HG03439 (cell line): ENCODE measurements around the gene ZNF639.
A peak's percentile ranks its signal among the peaks of the same experiment; 100 is the strongest.
"Not testable (repeated sequence)": the region's sequence is repeated elsewhere in the genome, so short reads cannot be mapped to it uniquely, and the experiment has no call there.

Experiments used
- ATAC-seq: cut with Tn5 transposase; IDR thresholded peaks from one replicate; pipeline ENCODE4 v1.9.1; 2021; ENCODE audit warnings: mild to moderate bottlenecking, moderate library complexity; ENCODE audit not compliant: unreplicated experiment

ZNF639 gene, protein sequence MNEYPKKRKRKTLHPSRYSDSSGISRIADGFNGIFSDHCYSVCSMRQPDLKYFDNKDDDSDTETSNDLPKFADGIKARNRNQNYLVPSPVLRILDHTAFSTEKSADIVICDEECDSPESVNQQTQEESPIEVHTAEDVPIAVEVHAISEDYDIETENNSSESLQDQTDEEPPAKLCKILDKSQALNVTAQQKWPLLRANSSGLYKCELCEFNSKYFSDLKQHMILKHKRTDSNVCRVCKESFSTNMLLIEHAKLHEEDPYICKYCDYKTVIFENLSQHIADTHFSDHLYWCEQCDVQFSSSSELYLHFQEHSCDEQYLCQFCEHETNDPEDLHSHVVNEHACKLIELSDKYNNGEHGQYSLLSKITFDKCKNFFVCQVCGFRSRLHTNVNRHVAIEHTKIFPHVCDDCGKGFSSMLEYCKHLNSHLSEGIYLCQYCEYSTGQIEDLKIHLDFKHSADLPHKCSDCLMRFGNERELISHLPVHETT

DNA sequence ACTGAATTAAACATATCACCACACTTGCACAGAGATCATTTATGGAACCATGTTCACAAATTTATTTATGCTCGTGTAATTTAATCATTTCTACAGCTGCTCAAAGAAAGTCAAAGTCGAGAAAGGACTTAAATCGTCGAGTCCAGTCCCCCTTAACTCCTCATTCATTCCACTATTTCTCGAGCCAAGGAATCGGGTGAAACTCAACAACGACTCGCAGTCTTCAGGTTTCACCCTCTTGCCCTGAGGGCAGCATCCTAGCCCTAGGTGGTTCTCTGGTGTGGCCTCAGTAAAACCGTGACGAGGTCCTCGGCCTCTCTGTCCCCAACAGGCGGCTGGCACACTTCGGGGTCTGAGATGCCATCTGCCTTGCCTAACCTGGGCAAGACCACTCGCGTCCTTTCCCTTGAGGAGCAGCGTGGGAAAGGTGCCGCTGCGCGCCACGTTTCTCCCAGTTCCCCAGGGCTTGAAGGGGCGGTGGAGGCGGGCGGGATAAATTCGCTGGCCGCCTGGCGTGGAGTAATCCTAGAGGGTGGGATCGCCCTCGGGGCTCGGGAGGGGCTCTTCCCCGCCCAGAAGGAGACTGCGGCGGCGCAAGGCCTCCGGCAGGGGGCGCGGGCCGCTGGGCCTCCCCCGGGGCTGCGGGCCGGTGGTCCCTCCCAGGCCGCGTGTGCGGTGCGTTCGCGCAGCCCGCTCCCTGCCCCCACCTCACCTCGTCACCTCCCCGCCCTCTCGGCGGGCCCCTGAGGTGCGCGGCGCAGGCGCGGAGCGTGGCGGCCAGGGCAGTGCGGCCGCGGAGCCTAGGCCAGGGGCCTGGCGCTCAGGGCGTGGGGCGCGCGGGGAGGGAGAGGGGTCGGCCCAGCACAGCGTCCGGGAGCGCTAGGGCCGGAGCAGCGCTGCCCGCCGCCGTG, at the start of gene ZNF639:
Gene ZNF639, plus strand, starts transcription at position 746 of the 911 bp plus-strand sequence. CDS start 5,263 bp downstream, outside the sequence.
- ATAC-seq: peak; percentile 79

- not testable (repeated sequence) for ATAC-seq
Observed at GRCh38 chr3:179274434-179274833, 48.4 kb upstream of the ZNF639 start.

DNA sequence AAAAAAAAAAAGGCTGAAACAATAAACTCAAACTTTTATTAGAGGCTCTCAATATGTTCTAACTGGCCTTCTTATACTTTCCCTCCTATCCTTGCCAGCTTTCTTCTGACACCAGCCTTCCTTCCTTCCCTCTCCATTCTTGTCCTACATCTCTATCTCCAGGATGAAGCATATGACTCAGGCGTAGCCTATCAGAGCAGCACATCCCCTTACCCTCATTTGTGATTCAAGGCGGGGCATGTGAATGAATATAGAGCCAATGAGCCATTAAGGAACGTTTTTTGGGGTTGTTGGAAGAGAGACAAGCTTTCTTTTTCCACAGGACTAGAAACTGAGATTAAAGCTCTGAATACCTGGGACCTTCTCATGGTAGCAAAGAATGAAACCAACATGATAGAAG, 46.8 kb upstream of the ZNF639 start:
- no peak for ATAC-seq

DNA sequence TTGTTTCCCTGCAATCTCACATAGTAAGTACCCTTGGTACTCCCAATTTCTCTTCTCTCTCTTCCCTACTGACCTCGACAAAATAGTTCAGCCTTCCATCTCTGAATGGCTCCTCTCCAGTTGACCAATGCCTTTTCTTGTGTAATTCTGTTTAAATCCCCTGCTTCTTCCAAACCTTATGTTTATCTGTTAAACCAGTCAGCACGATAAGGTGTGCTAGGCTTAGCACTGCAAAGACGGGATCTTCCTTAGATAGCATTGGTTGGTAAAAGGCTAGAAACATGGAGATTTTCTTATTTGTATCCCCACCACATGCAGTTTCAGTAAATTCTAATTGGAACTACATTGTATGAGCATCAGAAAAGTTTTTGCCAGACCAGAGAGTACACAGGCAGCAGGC, 46.1 kb upstream of the ZNF639 start:
- ATAC-seq: no peak

DNA sequence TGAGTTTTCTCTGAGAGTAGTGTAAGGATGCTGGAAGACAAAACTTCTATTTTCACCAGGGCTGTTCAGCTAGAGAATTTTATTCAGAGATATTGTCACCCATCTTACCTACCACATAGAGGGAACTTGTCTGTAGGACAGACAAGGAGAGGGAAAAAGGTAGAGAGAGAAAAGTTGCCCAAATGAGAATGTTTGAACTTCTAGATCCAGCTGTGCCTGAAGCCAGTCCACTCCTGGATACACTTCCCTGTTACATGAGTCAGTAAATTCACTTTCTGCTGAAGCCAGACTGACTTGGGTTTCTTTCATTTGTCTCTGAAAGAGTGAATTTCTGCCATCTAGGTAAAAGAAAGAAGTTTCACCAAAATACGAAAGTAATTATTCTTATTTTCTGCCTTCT, 44.7 kb upstream of the ZNF639 start:
- ATAC-seq: no peak

- no peak for ATAC-seq
Observed at GRCh38 chr3:179278932-179279693, 43.7 kb upstream of the ZNF639 start.

GRCh38 chr3:179279837-179280236, 43.0 kb upstream of the ZNF639 start:
- no peak for ATAC-seq

DNA sequence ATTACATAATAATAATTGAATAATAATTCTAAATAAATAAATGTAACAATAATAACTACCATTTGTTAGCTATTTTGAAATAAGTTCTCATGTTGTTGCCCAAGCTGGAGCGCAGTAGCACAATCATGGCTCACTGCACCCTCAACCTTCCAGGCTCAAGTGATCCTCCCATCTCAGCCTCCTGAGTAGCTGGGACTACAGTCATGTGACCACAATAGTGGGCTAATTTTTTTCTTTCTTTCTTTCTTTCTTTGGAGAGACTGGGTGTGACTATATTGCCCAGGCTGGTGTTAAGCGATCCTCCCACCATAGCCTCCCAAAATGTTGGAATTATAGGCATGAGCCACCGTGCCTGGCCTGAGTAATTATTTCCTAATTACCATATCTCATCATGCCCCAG, 41.0 kb upstream of the ZNF639 start:
- no peak for ATAC-seq

- ATAC-seq: no peak
Observed at GRCh38 chr3:179286331-179286730, 36.5 kb upstream of the ZNF639 start.

GRCh38 chr3:179288845-179289244, 34.0 kb upstream of the ZNF639 start:
- ATAC-seq: no peak

GRCh38 chr3:179289295-179289694, 33.5 kb upstream of the ZNF639 start:
- ATAC-seq: no peak

DNA sequence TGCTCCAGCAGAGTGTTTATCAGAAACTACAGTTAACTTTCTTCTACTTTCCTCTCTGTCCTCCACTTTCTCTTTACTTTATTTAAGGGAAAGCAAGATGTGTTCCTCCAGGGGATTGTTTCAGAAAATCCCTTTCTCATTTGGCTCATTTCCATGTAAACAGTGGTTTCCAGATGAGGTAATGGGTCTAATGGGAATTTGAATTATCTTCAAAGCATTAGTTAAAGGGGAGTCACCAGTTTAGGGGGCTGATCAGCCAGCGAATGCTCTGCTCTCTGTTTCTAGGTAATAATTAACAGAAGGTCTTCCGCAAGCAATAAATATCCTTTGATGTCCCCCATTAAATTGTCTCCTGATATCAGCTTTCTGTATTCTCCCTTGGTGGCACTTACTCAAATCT, 30.4 kb upstream of the ZNF639 start:
- ATAC-seq: no peak

- no peak for ATAC-seq
Observed at GRCh38 chr3:179297971-179298725, 24.7 kb upstream of the ZNF639 start.

DNA sequence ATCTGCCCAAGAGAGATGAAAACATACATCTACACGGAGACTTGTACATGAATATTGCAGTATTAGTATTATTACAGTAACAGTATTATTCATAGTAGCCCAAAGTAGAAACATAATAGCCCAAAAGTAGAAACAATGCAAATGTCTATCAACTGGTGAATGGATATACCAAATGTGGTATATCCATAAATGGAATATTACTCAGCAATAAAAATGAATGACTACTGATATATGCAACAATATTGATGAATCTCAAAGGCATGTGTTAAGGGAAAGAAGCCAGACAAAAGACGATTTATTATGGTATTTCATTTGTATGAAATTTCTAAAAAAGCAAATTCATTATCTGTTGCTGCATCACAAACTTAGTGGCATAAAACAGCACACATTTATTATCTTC, 23.5 kb upstream of the ZNF639 start:
- no peak for ATAC-seq

DNA sequence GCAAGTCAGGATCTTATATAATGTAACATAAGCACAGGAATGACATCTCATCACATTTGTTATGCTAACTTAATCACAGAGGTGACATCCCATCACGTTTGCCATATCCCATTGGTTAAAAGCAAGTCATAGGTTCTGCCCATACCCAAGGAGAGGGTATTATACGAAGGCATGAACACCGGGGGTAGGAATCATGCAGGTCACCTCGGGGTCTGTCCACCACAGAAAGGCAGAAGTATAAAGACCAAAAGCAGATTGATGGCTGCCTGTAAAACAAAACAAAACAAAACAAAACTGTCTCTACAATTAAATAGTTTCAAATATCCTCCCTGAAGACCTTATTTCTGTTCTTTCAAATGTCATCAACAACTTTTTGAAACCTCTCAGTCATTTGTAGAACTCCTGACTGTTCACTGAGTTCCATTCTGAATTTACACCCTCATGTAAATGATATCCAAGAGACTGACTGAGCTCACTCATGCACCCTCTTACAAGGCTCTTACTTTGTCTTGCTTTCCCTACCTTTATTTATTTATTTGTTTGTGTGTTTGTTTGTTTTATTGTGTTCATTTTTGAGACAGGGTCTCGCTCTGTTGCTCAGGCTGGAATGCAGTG, 22.7 kb upstream of the ZNF639 start:
- peak; percentile 64 for ATAC-seq

DNA sequence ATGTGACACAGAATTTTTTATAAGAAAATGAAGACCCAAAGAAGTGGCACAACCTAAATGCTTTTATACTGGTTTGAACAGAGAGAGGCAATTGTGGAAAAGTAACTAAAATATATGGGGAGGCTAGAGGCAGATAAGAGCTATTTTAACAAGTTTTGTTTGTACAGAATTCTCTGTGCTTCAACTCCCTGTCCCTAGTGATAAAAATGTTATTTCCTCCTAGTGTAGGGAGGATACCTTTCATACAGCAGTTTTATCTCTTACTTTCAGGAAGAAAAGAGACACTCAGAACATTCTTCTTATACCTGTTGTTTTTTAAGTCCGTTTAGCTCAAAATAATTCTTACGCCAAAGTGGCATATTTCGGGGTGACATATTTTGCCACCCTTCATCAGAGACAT, 21.2 kb upstream of the ZNF639 start:
- ATAC-seq: no peak

DNA sequence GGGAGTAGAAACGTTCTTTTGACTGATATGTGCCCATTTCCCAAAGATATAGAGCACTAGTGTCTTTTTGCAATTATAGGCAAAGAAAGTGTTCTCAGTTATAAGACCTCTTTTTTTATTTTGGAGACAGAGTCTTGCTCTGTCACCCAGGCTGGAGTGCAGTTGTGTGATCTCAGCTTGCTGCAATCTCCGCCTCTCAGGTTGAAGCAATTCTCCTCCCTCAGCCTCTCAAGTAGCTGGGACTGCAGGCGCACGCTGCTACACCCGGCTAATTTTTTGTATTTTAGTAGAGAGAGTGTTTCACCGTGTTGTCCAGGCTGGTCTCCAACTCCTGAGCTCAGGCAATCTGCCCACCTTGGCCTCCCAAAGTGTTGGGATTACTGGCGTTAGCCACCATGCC, 20.7 kb upstream of the ZNF639 start:
- ATAC-seq: no peak

- no peak for ATAC-seq
Observed at GRCh38 chr3:179304605-179305004, 18.2 kb upstream of the ZNF639 start.

DNA sequence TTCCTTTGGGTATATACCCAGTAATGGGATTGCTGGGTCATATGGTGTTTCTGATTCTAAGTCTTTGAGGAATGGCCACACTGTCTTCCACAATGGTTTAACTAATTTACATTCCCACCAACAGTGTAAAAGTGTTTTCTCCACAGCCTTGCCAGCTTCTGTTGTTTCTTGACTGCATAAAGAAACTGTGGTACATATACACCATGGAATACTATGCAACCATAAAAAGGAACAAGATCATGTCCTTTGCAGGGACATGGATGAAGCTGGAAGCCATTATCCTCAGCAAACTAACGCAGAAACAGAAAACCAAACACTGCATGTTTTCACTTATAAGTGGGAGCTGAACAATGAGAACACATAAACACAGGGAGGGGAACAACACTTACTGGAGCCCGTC, 15.5 kb upstream of the ZNF639 start:
- not testable (repeated sequence) for ATAC-seq

DNA sequence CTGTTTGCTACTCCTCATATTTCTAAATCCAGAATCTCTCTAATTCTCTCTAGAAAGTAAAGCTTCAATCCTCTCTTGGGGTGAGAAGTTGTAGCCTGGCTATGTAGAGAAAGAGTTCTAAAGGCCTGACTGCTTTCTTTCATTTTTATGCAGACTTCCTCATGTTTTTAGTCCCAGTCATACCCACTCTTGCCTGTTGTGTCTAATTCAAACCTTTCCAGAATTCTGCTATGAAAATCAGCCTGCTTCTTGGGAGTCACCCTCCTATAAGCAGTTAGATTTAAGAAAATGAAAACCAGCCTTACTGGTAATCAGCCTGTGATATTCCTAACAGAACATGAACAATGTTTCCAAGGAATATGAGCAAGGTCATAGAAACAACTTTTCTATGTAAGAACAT, 14.8 kb upstream of the ZNF639 start:
- ATAC-seq: no peak
